ENCODE data around the gene KCTD2.
"Not testable (repeated sequence)": the region's sequence is repeated elsewhere in the genome, so short reads cannot be mapped to it uniquely, and the experiment has no call there.

The KCTD2 gene

GRCh38 chr17:75046407-75047289, at the start of gene KCTD2, which contains the start of gene ATP5PD:
Gene KCTD2 (plus strand): TSS chr17:75047225. CDS start chr17:75047251, 26 bp downstream.
Gene ATP5PD (minus strand): TSS chr17:75046969. CDS start chr17:75042650, 4,319 bp downstream.
- peak; percentile 94 for DNase-seq

- DNase-seq, result no peak
These were observed 48.2 kb upstream of the KCTD2 start for GRCh38 chr17:74998783-74999182.

- DNase-seq, result no peak
These were observed 47.5 kb upstream of the KCTD2 start for GRCh38 chr17:74999523-74999922.

GRCh38 chr17:75001915-75002843, 44.8 kb upstream of the KCTD2 start:
- no peak for DNase-seq

- DNase-seq, result no peak
These were observed 43.7 kb upstream of the KCTD2 start for GRCh38 chr17:75003070-75003956.

GRCh38 chr17:75003957-75004355, 43.1 kb upstream of the KCTD2 start:
- no peak for DNase-seq

- DNase-seq, result no peak
These were observed 42.7 kb upstream of the KCTD2 start for GRCh38 chr17:75004371-75004770.

- no peak for DNase-seq
These were observed 41.7 kb upstream of the KCTD2 start for GRCh38 chr17:75005291-75005690.

GRCh38 chr17:75006084-75006483, 40.9 kb upstream of the KCTD2 start:
- not testable (repeated sequence) for DNase-seq

GRCh38 chr17:75006653-75007052, 40.4 kb upstream of the KCTD2 start:
- no peak for DNase-seq

- DNase-seq, result peak; percentile 11
These were observed 38.7 kb upstream of the KCTD2 start for GRCh38 chr17:75008373-75008772.

- no peak for DNase-seq
These were observed 37.8 kb upstream of the KCTD2 start for GRCh38 chr17:75009139-75009724.

GRCh38 chr17:75010683-75011400, 36.2 kb upstream of the KCTD2 start:
- DNase-seq, result peak; percentile 94

GRCh38 chr17:75011401-75012095, 35.5 kb upstream of the KCTD2 start:
- peak; percentile 83 for DNase-seq

- DNase-seq, result no peak
These were observed 35.0 kb upstream of the KCTD2 start for GRCh38 chr17:75012096-75012345.

GRCh38 chr17:75012346-75013091, 34.5 kb upstream of the KCTD2 start, which contains the start of gene MRPL58:
Gene MRPL58 (plus strand): TSS chr17:75012670. CDS start chr17:75012687, 17 bp downstream.
- peak; percentile 86 for DNase-seq

GRCh38 chr17:75013092-75013559, 33.9 kb upstream of the KCTD2 start:
- DNase-seq, result no peak

- DNase-seq, result no peak
These were observed 27.9 kb upstream of the KCTD2 start for GRCh38 chr17:75019146-75019545.

GRCh38 chr17:75019710-75020109, 27.3 kb upstream of the KCTD2 start:
- no peak for DNase-seq
